HG02610 (cell line): ENCODE measurements around the gene FAM180A.
"Not testable (repeated sequence)": the region's sequence is repeated elsewhere in the genome, so short reads cannot be mapped to it uniquely, and the experiment has no call there.

Experiments used
- ATAC-seq: cut with Tn5 transposase; IDR thresholded peaks from one replicate; pipeline ENCODE4 v1.9.1; 2021; ENCODE audit warnings: mild to moderate bottlenecking, moderate library complexity; ENCODE audit not compliant: unreplicated experiment

FAM180A gene

GRCh38 chr7:135742371-135742770 is 6.2 kb downstream of the FAM180A start:
- no peak for ATAC-seq

GRCh38 chr7:135741905-135742304 is 6.7 kb downstream of the FAM180A start:
- ATAC-seq, result no peak

- ATAC-seq, result no peak
These were observed 7.7 kb downstream of the FAM180A start for GRCh38 chr7:135740889-135741288.

GRCh38 chr7:135737306-135737647 is 11.3 kb downstream of the FAM180A start:
- ATAC-seq, result not testable (repeated sequence)

- no peak for ATAC-seq
These were observed 11.9 kb downstream of the FAM180A start for GRCh38 chr7:135736586-135737305.

- no peak for ATAC-seq
These were observed 14.3 kb downstream of the FAM180A start for GRCh38 chr7:135734343-135734689.

GRCh38 chr7:135733603-135734342 is 14.8 kb downstream of the FAM180A start:
- ATAC-seq, result no peak

- no peak for ATAC-seq
These were observed 17.5 kb downstream of the FAM180A start for GRCh38 chr7:135731131-135731530.

GRCh38 chr7:135729230-135729629 is 19.4 kb downstream of the FAM180A start:
- ATAC-seq, result no peak

GRCh38 chr7:135728136-135728669 is 20.4 kb downstream of the FAM180A start, which contains the start of gene SLC13A4:
Gene SLC13A4 (minus strand): TSS chr7:135728186. CDS start chr7:135727496, 690 bp downstream.
- no peak for ATAC-seq

- ATAC-seq, result no peak
These were observed 21.5 kb downstream of the FAM180A start for GRCh38 chr7:135726911-135727673.

GRCh38 chr7:135726276-135726788 is 22.3 kb downstream of the FAM180A start:
- ATAC-seq, result no peak

- no peak for ATAC-seq
These were observed 25.2 kb downstream of the FAM180A start for GRCh38 chr7:135723411-135723810.

GRCh38 chr7:135721198-135721820 is 27.3 kb downstream of the FAM180A start:
- ATAC-seq, result no peak

- ATAC-seq, result no peak
These were observed 28.9 kb downstream of the FAM180A start for GRCh38 chr7:135719688-135720087.

GRCh38 chr7:135718794-135719437 is 29.7 kb downstream of the FAM180A start:
- no peak for ATAC-seq

- ATAC-seq, result no peak
These were observed 30.4 kb downstream of the FAM180A start for GRCh38 chr7:135718219-135718618.

- no peak for ATAC-seq
These were observed 30.9 kb downstream of the FAM180A start for GRCh38 chr7:135717693-135718092.

- ATAC-seq, result no peak
These were observed 31.9 kb downstream of the FAM180A start for GRCh38 chr7:135716677-135717238.

- no peak for ATAC-seq
These were observed 32.9 kb downstream of the FAM180A start for GRCh38 chr7:135715673-135716072.
